Fibroblast of lung (primary cell): ENCODE data around the gene TCF4. TPM values are rescaled to one million over a fixed set of nuclear protein-coding genes. Genes with fewer than 3 reads are reported as not detected.
A peak's percentile ranks its signal among the peaks of the same experiment; 100 is the strongest.

Experiments used
- DNase-seq, 2 donors: peaks; one replicate each; pipeline versions ENCODE4 v3.0.0 to v3.0.0-alpha.2; 2010; ENCODE audit warnings: low read depth in 2 of 2
- H2AFZ ChIP-seq: 2 replicates; pipeline ENCODE4 v1.5.1; 2012; ENCODE audit warnings: low read length, control low read depth, inconsistent platforms
- H3K27ac ChIP-seq: 2 replicates; pipeline ENCODE4 v1.5.1; 2011; ENCODE audit warnings: low read length, control low read depth; ENCODE audit not compliant: insufficient read depth
- H3K27me3 ChIP-seq: 2 replicates; pipeline ENCODE4 v1.5.1; 2011; ENCODE audit warnings: mild to moderate bottlenecking, low read length; ENCODE audit not compliant: control insufficient read depth, insufficient read depth
- H3K36me3 ChIP-seq: 2 replicates; pipeline ENCODE4 v1.5.1; 2011; ENCODE audit warnings: low read length; ENCODE audit not compliant: control insufficient read depth, insufficient read depth
- H3K4me1 ChIP-seq: 2 replicates; pipeline ENCODE4 v1.5.1; 2011; ENCODE audit warnings: low read length; ENCODE audit not compliant: control insufficient read depth, insufficient read depth; ENCODE audit errors: extremely low read depth
- H3K4me2 ChIP-seq: 2 replicates; pipeline ENCODE4 v1.5.1; 2011; ENCODE audit warnings: low read length, control low read depth; ENCODE audit not compliant: insufficient read depth; ENCODE audit errors: extremely low read depth
- H3K4me3 ChIP-seq, 4 experiments: fragments of 200-600 bp in 1 of 4; sonication (generic) in 1 of 4; replicated peaks in 1 of 4; 2 replicates each; pipeline ENCODE4 v1.5.1; 2011 to 2016; ENCODE audit warnings: low read length in 4 of 4, low read depth in 3 of 4, mild to moderate bottlenecking in 3 of 4, control low read depth in 2 of 4, inconsistent platforms in 1 of 4, mixed read lengths in 1 of 4; ENCODE audit not compliant: insufficient read depth in 1 of 4; ENCODE audit errors: control extremely low read depth in 1 of 4
- H3K79me2 ChIP-seq: 2 replicates; pipeline ENCODE4 v1.5.1; 2012; ENCODE audit warnings: mild to moderate bottlenecking, low read length, inconsistent platforms; ENCODE audit not compliant: control insufficient read depth, insufficient read depth
- H3K9ac ChIP-seq: 2 replicates; pipeline ENCODE4 v1.5.1; 2011; ENCODE audit warnings: mild to moderate bottlenecking, low read length, control low read depth; ENCODE audit not compliant: insufficient read depth
- H3K9me3 ChIP-seq: 2 replicates; pipeline ENCODE4 v1.5.1; 2012; ENCODE audit warnings: low read depth, low read length; ENCODE audit not compliant: control insufficient read depth, insufficient read depth
- H4K20me1 ChIP-seq: 2 replicates; pipeline ENCODE4 v1.5.1; 2011; ENCODE audit warnings: low read length; ENCODE audit not compliant: control insufficient read depth, insufficient read depth; ENCODE audit errors: extremely low read depth
- CTCF ChIP-seq, 2 donors: IDR thresholded peaks in 1 of 2; conservative IDR thresholded peaks in 1 of 2; 1 replicate in 1 of 2; 2 replicates in 1 of 2; pipeline ENCODE4 v1.5.1; 2011 to 2012; ENCODE audit warnings: low read length in 2 of 2, control low read depth in 1 of 2, inconsistent platforms in 1 of 2, low read depth in 1 of 2, mild to moderate bottlenecking in 1 of 2
- EZH2 ChIP-seq: IDR thresholded peaks from 2 replicates; pipeline ENCODE4 v1.5.1; 2012; ENCODE audit warnings: low read length, control low read depth, mild to moderate bottlenecking; ENCODE audit errors: missing control alignments
- polyA plus RNA-seq, 2 donors: library from polyadenylated mRNA; depleted of rRNA in 1 of 2; stranded (reverse) in 1 of 2; unstranded in 1 of 2; fragments of >200 nt; gene quantifications; 2 replicates each; pipeline ENCODE4 v1.2.1, GENCODE V29; 2011 to 2012; ENCODE audit warnings: missing spikeins in 1 of 2
- total RNA-seq: library from RNA; depleted of rRNA; stranded (reverse); fragments of >200 nt; gene quantifications from 2 replicates; pipeline ENCODE4 v1.2.1, GENCODE V29; 2014

The TCF4 gene
- total and polyA plus RNA-seq, 2 donors (not counting 1 experiment from before 2014, with no cell fraction given), result 48.9 to 57.6 TPM

- Histone ChIP-seq H3K4me3 (peak overlapping the region in 1 of 4 experiments; percentile 19), H3K36me3 (no peaks in the 10 kb centered on the region), H3K4me2 (peak overlapping the region; percentile 44), H4K20me1 (no peaks in the 10 kb centered on the region), H3K27ac (peak overlapping the region; percentile 47), H3K4me1 (peaks cover 3% of the 10 kb centered on the region), H3K27me3 (no peaks in the 10 kb centered on the region), H3K9me3 (no peaks in the 10 kb centered on the region), H2AFZ (no peak overlapping the region), H3K79me2 (no peaks in the 10 kb centered on the region), H3K9ac (no peak overlapping the region)
- peak; percentile 44 to 52 for DNase-seq
- peak; percentile 23 to 27 for TF ChIP-seq CTCF (conservative IDR thresholded peaks at IDR 0.05 in 1 of 2, IDR thresholded peaks at IDR 0.05 in 1 of 2; ENCODE audit: low read depth in 1 of 2, low read length in 2 of 2)
- no peak for TF ChIP-seq EZH2
Observed at GRCh38 chr18:55338978-55339650, 248.9 kb downstream of the TCF4 start.

DNA sequence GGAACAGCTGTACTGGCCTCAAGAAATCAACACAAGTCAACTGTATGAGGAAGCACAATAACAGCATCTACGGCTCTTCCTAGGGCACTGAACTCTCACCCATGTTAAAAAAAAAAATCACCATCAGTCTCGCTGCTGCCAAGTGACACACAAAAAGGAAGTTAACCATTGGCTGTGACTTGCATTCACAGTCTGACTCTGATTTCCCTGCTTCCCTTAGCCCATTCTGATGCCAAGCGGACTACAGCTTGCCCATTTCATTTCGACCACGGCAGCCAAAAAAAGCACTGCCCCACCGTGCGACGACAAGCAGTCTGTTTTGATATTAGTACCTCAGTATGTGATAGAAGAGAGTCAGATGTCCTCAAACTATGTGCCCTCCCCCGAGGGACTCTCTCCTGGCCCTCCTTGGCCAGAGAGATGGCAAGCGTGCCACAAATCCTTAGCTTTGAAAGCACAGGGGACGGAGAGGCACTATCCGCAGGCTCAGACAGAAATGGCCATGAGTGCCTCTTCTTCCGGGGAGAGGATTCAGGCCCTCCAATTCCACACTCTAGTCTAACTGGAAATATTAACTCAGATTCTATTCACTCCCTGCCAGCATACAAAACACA, 250.0 kb downstream of the TCF4 start:
- H3K9ac ChIP-seq, result no peak overlapping the region
- H2AFZ ChIP-seq, result peak overlapping the region; percentile 15

More for the DNA sequence above, 250.0 kb downstream of the TCF4 start:
- no peaks in the 10 kb centered on the region for H4K20me1 ChIP-seq
- no peaks in the 10 kb centered on the region for H3K79me2 ChIP-seq
- no peaks in the 10 kb centered on the region for H3K27me3 ChIP-seq
- peak in 1 of 2 donors; percentile 47 for DNase-seq
- H3K36me3 ChIP-seq, result no peaks in the 10 kb centered on the region
- TF ChIP-seq EZH2 (no peak), CTCF (conservative IDR thresholded peaks at IDR 0.05 in 1 of 2, IDR thresholded peaks at IDR 0.05 in 1 of 2; ENCODE audit: low read depth in 1 of 2, low read length in 2 of 2) (no peak)
- no peaks in the 10 kb centered on the region for H3K9me3 ChIP-seq
- peak overlapping the region; percentile 57 for H3K4me2 ChIP-seq
- H3K4me3 ChIP-seq, result peak overlapping the region in 1 of 4 experiments; percentile 2
- peaks cover 3% of the 10 kb centered on the region for H3K4me1 ChIP-seq
- no peak overlapping the region for H3K27ac ChIP-seq
